GM12878 (cell line): ENCODE measurements around the gene ZNF79. TPM values are rescaled to one million over a fixed set of nuclear protein-coding genes. Genes with fewer than 3 reads are reported as not detected.

Experiments
- BMI1 ChIP-seq: fragments of 450-650 bp; IDR thresholded peaks from 2 replicates; pipeline ENCODE4 v1.6.1; 2016; ENCODE audit warnings: mild to moderate bottlenecking, moderate library complexity, borderline replicate concordance
- CBFB ChIP-seq: IDR thresholded peaks from 2 replicates; pipeline ENCODE4 v1.6.1; 2016; ENCODE audit warnings: antibody characterized with exemption, low read depth
- CBX5 ChIP-seq: sonication (generic); IDR thresholded peaks from 2 replicates; pipeline ENCODE4 v1.6.1; 2016; ENCODE audit warnings: low read depth, moderate library complexity, mild to moderate bottlenecking, inconsistent platforms
- CHD2 ChIP-seq: IDR thresholded peaks from 2 replicates; pipeline ENCODE4 v1.6.1; 2011; ENCODE audit warnings: low read depth, low read length, improper control_type of control experiment, borderline replicate concordance
- EED ChIP-seq: sonication (generic); IDR thresholded peaks from 2 replicates; pipeline ENCODE4 v1.6.1; 2016; ENCODE audit warnings: antibody characterized with exemption, low read depth
- EP300 ChIP-seq, 2 experiments: fragments of 150-350 bp in 1 of 2; IDR thresholded peaks; 2 replicates each; pipeline ENCODE4 v1.6.1; 2011 to 2012; ENCODE audit warnings: low read depth in 2 of 2, low read length in 2 of 2, borderline replicate concordance in 1 of 2, improper control_type of control experiment in 1 of 2, inconsistent platforms in 1 of 2; ENCODE audit not compliant: control insufficient read depth in 1 of 2
- FOXM1 ChIP-seq: IDR thresholded peaks from 2 replicates; pipeline ENCODE4 v1.6.1; 2012; ENCODE audit warnings: low read depth, mild to moderate bottlenecking, inconsistent platforms, low read length, moderate library complexity
- MEF2A ChIP-seq: IDR thresholded peaks from 2 replicates; pipeline ENCODE4 v1.6.1; 2011; ENCODE audit warnings: low read depth, mild to moderate bottlenecking, low read length, moderate library complexity; ENCODE audit not compliant: insufficient read depth
- NFYA ChIP-seq: IDR thresholded peaks from 2 replicates; pipeline ENCODE4 v1.6.1; 2011; ENCODE audit warnings: low read depth, mild to moderate bottlenecking, low read length, improper control_type of control experiment, borderline replicate concordance
- PML ChIP-seq: IDR thresholded peaks from 2 replicates; pipeline ENCODE4 v1.6.1; 2012; ENCODE audit warnings: low read length, inconsistent platforms
- RAD21 ChIP-seq: IDR thresholded peaks from 2 replicates; pipeline ENCODE4 v1.6.1; 2011; ENCODE audit warnings: mild to moderate bottlenecking, low read depth, low read length, moderate library complexity; ENCODE audit not compliant: insufficient read depth
- SMAD5 ChIP-seq: IDR thresholded peaks from 2 replicates; pipeline ENCODE4 v1.6.1; 2016; ENCODE audit warnings: antibody characterized with exemption, low read depth
- TCF12 ChIP-seq: IDR thresholded peaks from 2 replicates; pipeline ENCODE4 v1.6.1; 2011; ENCODE audit warnings: low read depth, mild to moderate bottlenecking, low read length
- ZBED1 ChIP-seq: IDR thresholded peaks from 2 replicates; pipeline ENCODE4 v1.6.1; 2016; ENCODE audit warnings: borderline replicate concordance
- ZSCAN29 ChIP-seq: fragments of 450-650 bp; IDR thresholded peaks from 2 replicates; pipeline ENCODE4 v1.6.1; 2017; ENCODE audit warnings: mild to moderate bottlenecking, moderate library complexity
- ZZZ3 ChIP-seq: IDR thresholded peaks from 2 replicates; pipeline ENCODE4 v1.6.1; 2011; ENCODE audit warnings: low read depth; ENCODE audit not compliant: control insufficient read depth, insufficient read length
- polyA plus RNA-seq, 11 experiments: library from polyadenylated mRNA; depleted of rRNA in 4 of 11; unstranded in 6 of 11; stranded (reverse) in 5 of 11; fragments of >200 nt; fragmentation: Nextera tagmentation in 4 of 11; fragmentation: Illumina TruSeq in 1 of 11; extraction: Ambion mirVana in 4 of 11; extraction: Trizol in 1 of 11; gene quantifications; 1 replicate in 1 of 11; 2 replicates in 10 of 11; pipeline versions ENCODE4 v1.2.1 to v1.2.3, GENCODE V29; 2011 to 2016; ENCODE audit warnings: inconsistent platforms in 2 of 11, missing spikeins in 2 of 11, low read depth in 1 of 11
- total RNA-seq, 4 experiments: library from RNA; depleted of rRNA in 3 of 4; stranded (reverse); fragments of >200 nt in 3 of 4; fragmentation: Illumina TruSeq in 1 of 4; extraction: Trizol in 1 of 4; gene quantifications; 2 replicates each; pipeline versions ENCODE4 v1.2.1 to v1.2.3, GENCODE V29; 2013 to 2021
- TF ChIP-seq, protein P1 (sequence below): fragments of 150-350 bp; IDR thresholded peaks from 2 replicates; pipeline ENCODE4 v1.6.1; 2016; ENCODE audit warnings: low read depth, low read length
- TF ChIP-seq, protein P2 (sequence below): fragments of 450-650 bp; IDR thresholded peaks from 2 replicates; pipeline ENCODE4 v1.6.1; 2017; ENCODE audit warnings: borderline replicate concordance
- TF ChIP-seq, protein P3 (sequence below): IDR thresholded peaks from 2 replicates; pipeline ENCODE4 v1.6.1; 2011; ENCODE audit warnings: borderline replicate concordance, low read depth, mild to moderate bottlenecking, moderate library complexity, low read length; ENCODE audit not compliant: insufficient read depth, poor library complexity, severe bottlenecking
- TF ChIP-seq, protein P4 (sequence below): IDR thresholded peaks from 2 replicates; pipeline ENCODE4 v1.6.1; 2012; ENCODE audit warnings: low read length, inconsistent platforms
- TF ChIP-seq, protein P5 (sequence below): fragments of 450-650 bp; IDR thresholded peaks from 2 replicates; pipeline ENCODE4 v1.6.1; 2014; ENCODE audit warnings: mild to moderate bottlenecking

The ZNF79 gene
- total and polyA plus RNA-seq, 10 of the 15 experiments (the other 5 are each of a cell fraction or from before 2014, with no cell fraction given): 1.8 to 14.1 (median 11.7) TPM

DNA sequence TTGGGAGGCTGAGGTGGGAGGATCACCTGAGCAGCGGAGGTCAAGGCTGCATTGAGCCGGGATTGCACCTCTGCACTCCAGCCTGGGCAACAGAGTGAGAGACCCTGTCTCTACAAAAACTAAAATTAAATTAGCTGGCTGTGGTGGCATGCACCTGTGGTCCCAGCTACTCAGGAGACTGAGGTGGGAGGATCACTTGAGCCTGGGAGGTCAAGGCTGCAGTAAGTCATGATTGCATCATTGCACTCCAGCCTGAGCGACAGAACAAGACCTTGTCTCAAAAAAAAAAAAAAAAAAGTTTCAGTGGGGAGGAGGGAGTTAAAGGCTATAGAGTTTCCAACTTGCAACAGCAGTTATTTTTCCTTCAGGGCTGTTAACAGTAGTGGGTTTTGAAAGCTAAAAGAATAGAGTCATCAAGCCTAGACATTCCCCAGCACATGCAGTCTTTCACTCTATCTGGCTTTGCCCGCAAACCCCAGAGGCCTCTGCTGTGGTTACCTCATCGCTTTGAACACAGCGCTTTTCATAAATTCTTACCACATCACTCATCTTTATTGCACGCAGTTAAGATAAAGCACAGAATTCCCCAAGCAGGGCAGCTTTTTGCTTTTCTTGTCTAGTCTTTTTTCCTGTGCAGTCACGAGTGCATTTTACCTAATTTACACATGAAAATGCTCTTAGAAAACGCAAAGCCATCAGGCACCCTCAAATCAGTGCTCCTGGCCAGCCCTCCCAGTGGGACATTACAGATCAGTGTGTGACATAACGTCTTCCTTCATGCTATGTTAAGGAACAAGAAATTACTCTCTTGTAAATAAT is 35.9 kb upstream of the ZNF79 start (continued):
- TF ChIP-seq, protein P1, sequence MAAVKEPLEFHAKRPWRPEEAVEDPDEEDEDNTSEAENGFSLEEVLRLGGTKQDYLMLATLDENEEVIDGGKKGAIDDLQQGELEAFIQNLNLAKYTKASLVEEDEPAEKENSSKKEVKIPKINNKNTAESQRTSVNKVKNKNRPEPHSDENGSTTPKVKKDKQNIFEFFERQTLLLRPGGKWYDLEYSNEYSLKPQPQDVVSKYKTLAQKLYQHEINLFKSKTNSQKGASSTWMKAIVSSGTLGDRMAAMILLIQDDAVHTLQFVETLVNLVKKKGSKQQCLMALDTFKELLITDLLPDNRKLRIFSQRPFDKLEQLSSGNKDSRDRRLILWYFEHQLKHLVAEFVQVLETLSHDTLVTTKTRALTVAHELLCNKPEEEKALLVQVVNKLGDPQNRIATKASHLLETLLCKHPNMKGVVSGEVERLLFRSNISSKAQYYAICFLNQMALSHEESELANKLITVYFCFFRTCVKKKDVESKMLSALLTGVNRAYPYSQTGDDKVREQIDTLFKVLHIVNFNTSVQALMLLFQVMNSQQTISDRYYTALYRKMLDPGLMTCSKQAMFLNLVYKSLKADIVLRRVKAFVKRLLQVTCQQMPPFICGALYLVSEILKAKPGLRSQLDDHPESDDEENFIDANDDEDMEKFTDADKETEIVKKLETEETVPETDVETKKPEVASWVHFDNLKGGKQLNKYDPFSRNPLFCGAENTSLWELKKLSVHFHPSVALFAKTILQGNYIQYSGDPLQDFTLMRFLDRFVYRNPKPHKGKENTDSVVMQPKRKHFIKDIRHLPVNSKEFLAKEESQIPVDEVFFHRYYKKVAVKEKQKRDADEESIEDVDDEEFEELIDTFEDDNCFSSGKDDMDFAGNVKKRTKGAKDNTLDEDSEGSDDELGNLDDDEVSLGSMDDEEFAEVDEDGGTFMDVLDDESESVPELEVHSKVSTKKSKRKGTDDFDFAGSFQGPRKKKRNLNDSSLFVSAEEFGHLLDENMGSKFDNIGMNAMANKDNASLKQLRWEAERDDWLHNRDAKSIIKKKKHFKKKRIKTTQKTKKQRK: no peak
- TF ChIP-seq PML (peak; percentile 86), EP300 (IDR thresholded peaks at IDR 0.05; ENCODE audit: borderline replicate concordance in 1 of 2, control insufficient read depth in 1 of 2, low read depth in 2 of 2, low read length in 2 of 2) (peak; percentile 84 to 95), ZZZ3 (no peak), FOXM1 (peak; percentile 96), CBX5 (peak; percentile 67; the same call in 1 of the 2 replicates), ZSCAN29 (no peak), CBFB (peak; percentile 99), ZBED1 (peak; percentile 78; the same call in 1 of the 2 replicates), NFYA (no peak), MEF2A (peak; percentile 71; the same call in 1 of the 2 replicates), SMAD5 (no peak), BMI1 (0 out of 2 replicates have a peak, but pooled peaks have one; percentile 22), TCF12 (peak; percentile 71; the same call in 1 of the 2 replicates), CHD2 (peak; percentile 67; the same call in 1 of the 2 replicates), RAD21 (no peak), EED (peak; percentile 86)
- TF ChIP-seq, protein P2, sequence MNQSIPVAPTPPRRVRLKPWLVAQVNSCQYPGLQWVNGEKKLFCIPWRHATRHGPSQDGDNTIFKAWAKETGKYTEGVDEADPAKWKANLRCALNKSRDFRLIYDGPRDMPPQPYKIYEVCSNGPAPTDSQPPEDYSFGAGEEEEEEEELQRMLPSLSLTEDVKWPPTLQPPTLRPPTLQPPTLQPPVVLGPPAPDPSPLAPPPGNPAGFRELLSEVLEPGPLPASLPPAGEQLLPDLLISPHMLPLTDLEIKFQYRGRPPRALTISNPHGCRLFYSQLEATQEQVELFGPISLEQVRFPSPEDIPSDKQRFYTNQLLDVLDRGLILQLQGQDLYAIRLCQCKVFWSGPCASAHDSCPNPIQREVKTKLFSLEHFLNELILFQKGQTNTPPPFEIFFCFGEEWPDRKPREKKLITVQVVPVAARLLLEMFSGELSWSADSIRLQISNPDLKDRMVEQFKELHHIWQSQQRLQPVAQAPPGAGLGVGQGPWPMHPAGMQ: no peak; the same call in 1 of the 2 replicates
- TF ChIP-seq, protein P3, sequence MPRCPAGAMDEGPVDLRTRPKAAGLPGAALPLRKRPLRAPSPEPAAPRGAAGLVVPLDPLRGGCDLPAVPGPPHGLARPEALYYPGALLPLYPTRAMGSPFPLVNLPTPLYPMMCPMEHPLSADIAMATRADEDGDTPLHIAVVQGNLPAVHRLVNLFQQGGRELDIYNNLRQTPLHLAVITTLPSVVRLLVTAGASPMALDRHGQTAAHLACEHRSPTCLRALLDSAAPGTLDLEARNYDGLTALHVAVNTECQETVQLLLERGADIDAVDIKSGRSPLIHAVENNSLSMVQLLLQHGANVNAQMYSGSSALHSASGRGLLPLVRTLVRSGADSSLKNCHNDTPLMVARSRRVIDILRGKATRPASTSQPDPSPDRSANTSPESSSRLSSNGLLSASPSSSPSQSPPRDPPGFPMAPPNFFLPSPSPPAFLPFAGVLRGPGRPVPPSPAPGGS: peak; percentile 66
- TF ChIP-seq, protein P4, sequence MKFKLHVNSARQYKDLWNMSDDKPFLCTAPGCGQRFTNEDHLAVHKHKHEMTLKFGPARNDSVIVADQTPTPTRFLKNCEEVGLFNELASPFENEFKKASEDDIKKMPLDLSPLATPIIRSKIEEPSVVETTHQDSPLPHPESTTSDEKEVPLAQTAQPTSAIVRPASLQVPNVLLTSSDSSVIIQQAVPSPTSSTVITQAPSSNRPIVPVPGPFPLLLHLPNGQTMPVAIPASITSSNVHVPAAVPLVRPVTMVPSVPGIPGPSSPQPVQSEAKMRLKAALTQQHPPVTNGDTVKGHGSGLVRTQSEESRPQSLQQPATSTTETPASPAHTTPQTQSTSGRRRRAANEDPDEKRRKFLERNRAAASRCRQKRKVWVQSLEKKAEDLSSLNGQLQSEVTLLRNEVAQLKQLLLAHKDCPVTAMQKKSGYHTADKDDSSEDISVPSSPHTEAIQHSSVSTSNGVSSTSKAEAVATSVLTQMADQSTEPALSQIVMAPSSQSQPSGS: peak; percentile 96
- TF ChIP-seq, protein P5, sequence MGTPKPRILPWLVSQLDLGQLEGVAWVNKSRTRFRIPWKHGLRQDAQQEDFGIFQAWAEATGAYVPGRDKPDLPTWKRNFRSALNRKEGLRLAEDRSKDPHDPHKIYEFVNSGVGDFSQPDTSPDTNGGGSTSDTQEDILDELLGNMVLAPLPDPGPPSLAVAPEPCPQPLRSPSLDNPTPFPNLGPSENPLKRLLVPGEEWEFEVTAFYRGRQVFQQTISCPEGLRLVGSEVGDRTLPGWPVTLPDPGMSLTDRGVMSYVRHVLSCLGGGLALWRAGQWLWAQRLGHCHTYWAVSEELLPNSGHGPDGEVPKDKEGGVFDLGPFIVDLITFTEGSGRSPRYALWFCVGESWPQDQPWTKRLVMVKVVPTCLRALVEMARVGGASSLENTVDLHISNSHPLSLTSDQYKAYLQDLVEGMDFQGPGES: no peak
